AG10803 (cell line): Measurements from ENCODE around the gene EPS8L2.

Source experiments
- DNase-seq: peaks from one replicate; pipeline ENCODE4 v3.0.0; 2010; ENCODE audit warnings: low read depth
- H3K4me3 ChIP-seq: 2 replicates; pipeline ENCODE4 v1.5.1; 2011; ENCODE audit warnings: mild to moderate bottlenecking, low read length, control low read depth
- TF ChIP-seq, protein P1 (sequence below): conservative IDR thresholded peaks from 2 replicates; pipeline ENCODE4 v1.5.1; 2011; ENCODE audit warnings: mild to moderate bottlenecking, low read length, control low read depth, inconsistent platforms

EPS8L2 gene

DNA sequence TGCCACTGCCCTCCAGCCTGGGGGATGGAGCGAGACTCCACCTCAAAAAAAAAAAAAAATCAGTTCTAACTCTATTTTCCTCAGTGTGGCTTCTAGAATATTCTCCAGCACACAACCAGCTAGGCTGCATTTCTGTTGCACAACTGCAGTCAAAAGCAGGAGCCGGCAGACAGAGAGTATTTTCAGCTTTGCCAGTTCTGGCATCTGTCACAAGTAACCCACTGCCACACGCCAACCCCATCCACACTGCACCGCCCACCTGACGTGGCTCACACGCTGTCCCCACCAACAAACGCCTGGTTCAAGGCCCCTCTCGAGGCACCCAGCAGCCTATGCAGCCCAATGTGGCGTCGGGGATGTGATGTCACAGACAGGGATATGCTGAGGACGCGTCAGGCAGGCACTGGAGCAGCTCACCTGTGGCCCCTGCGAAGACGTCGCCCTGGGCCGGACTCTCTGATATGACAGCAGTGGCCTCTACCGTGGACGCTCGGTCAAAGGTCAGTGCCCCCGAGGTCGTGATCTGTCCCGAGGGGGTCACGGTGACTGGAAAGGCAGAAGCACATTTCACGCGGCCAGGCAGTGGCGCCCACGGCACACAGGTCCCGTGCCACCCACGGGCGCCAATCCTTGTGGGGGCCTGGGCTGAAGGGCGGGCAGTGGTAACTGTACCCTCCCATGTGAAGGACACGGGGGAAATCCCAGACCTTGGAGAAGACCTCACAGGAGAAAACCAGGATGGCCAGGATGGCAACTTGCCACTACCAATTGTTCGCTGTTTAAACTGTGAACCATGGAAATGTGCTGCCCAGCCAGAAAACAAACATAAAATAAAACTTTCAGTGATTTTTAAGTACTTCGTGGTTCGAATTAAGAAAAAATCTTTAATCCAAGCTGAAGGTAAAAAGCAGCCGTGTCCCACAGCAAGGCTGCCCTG is 26.5 kb upstream of the EPS8L2 start:
- DNase-seq: no peak
- TF ChIP-seq, protein P1, sequence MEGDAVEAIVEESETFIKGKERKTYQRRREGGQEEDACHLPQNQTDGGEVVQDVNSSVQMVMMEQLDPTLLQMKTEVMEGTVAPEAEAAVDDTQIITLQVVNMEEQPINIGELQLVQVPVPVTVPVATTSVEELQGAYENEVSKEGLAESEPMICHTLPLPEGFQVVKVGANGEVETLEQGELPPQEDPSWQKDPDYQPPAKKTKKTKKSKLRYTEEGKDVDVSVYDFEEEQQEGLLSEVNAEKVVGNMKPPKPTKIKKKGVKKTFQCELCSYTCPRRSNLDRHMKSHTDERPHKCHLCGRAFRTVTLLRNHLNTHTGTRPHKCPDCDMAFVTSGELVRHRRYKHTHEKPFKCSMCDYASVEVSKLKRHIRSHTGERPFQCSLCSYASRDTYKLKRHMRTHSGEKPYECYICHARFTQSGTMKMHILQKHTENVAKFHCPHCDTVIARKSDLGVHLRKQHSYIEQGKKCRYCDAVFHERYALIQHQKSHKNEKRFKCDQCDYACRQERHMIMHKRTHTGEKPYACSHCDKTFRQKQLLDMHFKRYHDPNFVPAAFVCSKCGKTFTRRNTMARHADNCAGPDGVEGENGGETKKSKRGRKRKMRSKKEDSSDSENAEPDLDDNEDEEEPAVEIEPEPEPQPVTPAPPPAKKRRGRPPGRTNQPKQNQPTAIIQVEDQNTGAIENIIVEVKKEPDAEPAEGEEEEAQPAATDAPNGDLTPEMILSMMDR: no peak
- no peak overlapping the region for H3K4me3 ChIP-seq

DNA sequence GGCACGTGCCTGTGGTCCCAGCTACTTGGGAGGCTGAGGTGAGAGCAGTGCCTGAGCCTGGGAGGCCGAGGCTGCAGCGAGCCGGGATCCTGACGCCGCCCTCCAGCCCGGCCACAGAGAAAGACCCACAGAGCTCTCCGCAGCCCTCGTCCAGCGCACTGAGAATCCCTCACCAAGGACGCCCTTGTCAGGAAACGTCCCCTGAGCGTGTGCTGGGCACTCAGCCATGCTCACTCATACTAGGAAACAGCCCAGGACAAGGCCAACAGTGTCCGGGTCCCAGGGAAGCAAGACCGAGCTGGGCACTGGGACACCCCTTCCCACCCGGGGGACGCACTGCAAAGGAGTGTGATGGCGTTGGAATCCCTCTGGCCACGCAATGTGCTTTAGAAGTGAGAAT is 25.6 kb upstream of the EPS8L2 start:
- TF ChIP-seq, protein P1: no peak
- no peak overlapping the region for H3K4me3 ChIP-seq
- no peak for DNase-seq

DNA sequence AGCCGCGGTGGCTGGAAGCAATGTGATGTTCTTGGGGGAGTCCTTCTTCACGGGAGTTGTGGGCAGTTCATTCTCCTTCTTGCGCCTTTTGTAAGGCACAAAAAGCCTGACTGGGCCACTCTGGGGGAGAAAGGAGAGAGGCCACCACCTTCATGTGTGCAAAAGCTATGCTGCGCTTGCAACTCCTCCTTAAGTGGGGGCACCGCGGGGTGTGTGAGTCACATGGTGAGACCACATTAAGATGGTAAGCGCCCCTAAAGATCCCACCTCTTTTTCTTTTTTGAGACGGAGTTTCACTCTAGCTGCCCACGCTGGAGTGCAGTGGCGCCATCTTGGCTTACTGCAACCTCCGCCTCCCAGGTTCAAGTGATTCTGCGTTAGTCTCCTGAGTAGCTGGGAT is 25.1 kb upstream of the EPS8L2 start:
- H3K4me3 ChIP-seq: no peak overlapping the region
- no peak for DNase-seq
- TF ChIP-seq, protein P1: no peak

DNA sequence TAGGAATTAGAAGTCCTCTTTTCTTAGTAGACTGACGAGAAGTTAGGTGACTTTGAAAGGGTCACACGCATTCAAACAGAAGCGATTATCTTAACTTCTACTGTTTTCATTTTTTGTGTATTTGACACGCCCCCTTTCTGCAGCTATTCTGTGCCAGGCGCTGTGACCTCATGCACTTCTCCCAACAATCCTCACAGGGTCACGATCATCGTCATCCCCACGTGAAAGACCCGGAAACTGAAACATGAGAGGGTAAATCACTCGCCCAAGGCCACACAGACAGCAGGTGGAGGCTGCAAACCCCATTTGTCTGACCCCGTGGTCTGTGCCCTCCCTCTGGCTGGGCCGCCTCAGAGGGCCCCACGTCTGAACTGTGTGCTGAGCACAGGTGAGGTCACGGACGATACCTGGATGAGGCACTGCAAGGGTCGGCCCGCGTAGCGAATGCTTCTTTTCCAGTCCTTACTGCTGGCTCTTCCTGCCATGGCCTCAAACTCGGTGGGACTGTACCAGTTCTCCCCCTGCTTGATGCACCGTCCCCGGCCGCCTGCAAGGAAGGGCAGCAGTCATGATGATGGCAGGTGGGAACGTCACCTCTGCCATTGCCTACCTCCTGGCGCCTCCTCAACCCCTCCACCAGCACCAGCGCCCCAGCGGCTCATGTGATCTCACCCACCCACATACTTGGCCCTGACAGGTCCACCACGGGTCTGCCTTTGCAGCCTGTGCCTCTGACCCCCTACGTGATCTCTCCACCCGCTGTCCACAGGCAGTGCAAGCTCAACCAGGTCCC is 19.4 kb upstream of the EPS8L2 start:
- TF ChIP-seq, protein P1: no peak
- no peak overlapping the region for H3K4me3 ChIP-seq
- no peak for DNase-seq

DNA sequence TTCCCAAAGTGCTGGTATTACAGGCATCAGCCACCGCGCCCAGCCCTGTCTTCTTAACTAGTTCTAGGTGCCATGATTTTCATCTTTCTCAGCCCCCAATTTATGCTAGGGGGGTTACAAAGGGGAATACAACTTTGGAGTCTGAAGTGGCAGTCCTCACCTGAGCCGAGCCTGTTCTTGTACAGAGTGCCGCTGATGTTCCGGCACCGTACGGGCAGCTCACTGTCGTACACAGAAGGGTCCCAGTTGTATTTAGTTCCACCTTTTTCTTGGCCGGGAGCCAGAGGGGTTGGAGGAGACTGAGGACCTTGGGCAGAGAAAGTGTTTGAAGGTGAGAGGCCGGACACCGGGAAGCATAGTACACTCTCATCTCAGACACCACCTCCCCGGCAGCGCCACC is 18.3 kb upstream of the EPS8L2 start:
- DNase-seq: no peak
- TF ChIP-seq, protein P1: no peak
- no peak overlapping the region for H3K4me3 ChIP-seq

DNA sequence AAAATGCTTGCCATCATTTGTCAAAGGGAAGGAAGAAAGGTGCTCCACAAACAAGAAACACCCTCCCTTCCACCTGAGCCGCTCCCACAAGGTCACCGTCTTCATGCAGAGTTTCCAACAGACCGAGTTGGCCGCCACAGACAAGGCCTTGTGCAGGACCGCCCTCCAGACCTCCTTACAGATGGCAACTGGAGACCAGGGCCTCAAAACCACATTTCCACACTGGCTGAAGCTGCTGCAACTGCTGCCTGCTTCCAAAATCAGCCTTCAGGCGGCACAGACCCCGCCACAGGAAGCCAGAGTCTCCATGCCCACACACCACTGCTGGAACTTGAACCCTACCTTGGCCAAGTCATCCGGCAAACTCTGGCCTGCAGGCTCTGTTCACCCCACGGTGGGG is 17.4 kb upstream of the EPS8L2 start:
- TF ChIP-seq, protein P1: no peak
- no peak overlapping the region for H3K4me3 ChIP-seq
- no peak for DNase-seq
